H9 (cell line): Measurements from ENCODE around the gene TNFAIP8L3. TPM values are rescaled to one million over a fixed set of nuclear protein-coding genes. Genes with fewer than 3 reads are reported as not detected.

Source experiments
- DNase-seq: peaks from one replicate; pipeline ENCODE4 v3.0.0-alpha.2; 2017
- H2AFZ ChIP-seq: one replicate; pipeline ENCODE4 v1.6.1; 2013; ENCODE audit warnings: mild to moderate bottlenecking, low read length, control low read depth, moderate library complexity
- H2AK5ac ChIP-seq: 2 replicates; pipeline ENCODE4 v1.6.1; 2013; ENCODE audit warnings: low read length, control low read depth, mixed read lengths; ENCODE audit not compliant: insufficient read length
- H2BK120ac ChIP-seq: one replicate; pipeline ENCODE4 v1.6.1; 2013; ENCODE audit warnings: low read depth, mild to moderate bottlenecking, low read length, control low read depth, inconsistent platforms; ENCODE audit not compliant: poor library complexity, severe bottlenecking
- H2BK12ac ChIP-seq: 2 replicates; pipeline ENCODE4 v1.6.1; 2013; ENCODE audit warnings: low read length, control low read depth, mixed read lengths, low read depth; ENCODE audit not compliant: insufficient read length
- H2BK15ac ChIP-seq: 2 replicates; pipeline ENCODE4 v1.6.1; 2013; ENCODE audit warnings: low read depth, low read length, control low read depth
- H2BK20ac ChIP-seq: one replicate; pipeline ENCODE4 v1.6.1; 2013; ENCODE audit warnings: low read depth, mild to moderate bottlenecking, low read length, control low read depth, inconsistent platforms; ENCODE audit not compliant: poor library complexity, severe bottlenecking
- H2BK5ac ChIP-seq: 2 replicates; pipeline ENCODE4 v1.6.1; 2013; ENCODE audit warnings: low read length, control low read depth, mixed read lengths; ENCODE audit not compliant: insufficient read length
- H3K14ac ChIP-seq: 2 replicates; pipeline ENCODE4 v1.6.1; 2013; ENCODE audit warnings: low read length, control low read depth; ENCODE audit not compliant: insufficient read depth
- H3K18ac ChIP-seq: 2 replicates; pipeline ENCODE4 v1.6.1; 2013; ENCODE audit warnings: low read depth, mild to moderate bottlenecking, mixed read lengths, low read length, control low read depth; ENCODE audit not compliant: insufficient read length
- H3K23ac ChIP-seq: 2 replicates; pipeline ENCODE4 v1.6.1; 2013; ENCODE audit warnings: low read length, control low read depth, mixed read lengths, low read depth; ENCODE audit not compliant: insufficient read length
- H3K23me2 ChIP-seq: 2 replicates; pipeline ENCODE4 v1.6.1; 2013; ENCODE audit warnings: low read depth, mild to moderate bottlenecking, mixed read lengths, low read length, control low read depth; ENCODE audit not compliant: insufficient read length, poor library complexity, severe bottlenecking
- H3K27ac ChIP-seq: 2 replicates; pipeline ENCODE4 v1.5.1; 2013; ENCODE audit warnings: low read length, control low read depth, mixed read lengths, low read depth; ENCODE audit not compliant: insufficient read length
- H3K27me3 ChIP-seq: 2 replicates; pipeline ENCODE4 v1.6.1; 2013; ENCODE audit warnings: low read length, control low read depth, inconsistent platforms; ENCODE audit not compliant: insufficient read depth
- H3K4ac ChIP-seq: 2 replicates; pipeline ENCODE4 v1.6.1; 2013; ENCODE audit warnings: low read depth, mild to moderate bottlenecking, control low read depth, inconsistent platforms, low read length, moderate library complexity
- H3K4me1 ChIP-seq: 2 replicates; pipeline ENCODE4 v1.6.1; 2013; ENCODE audit warnings: low read length, control low read depth, inconsistent platforms; ENCODE audit not compliant: insufficient read depth
- H3K4me2 ChIP-seq: 2 replicates; pipeline ENCODE4 v1.6.1; 2013; ENCODE audit warnings: low read length, control low read depth, mixed read lengths; ENCODE audit not compliant: insufficient read length, insufficient read depth
- H3K56ac ChIP-seq: 2 replicates; pipeline ENCODE4 v1.6.1; 2013; ENCODE audit warnings: low read depth, mild to moderate bottlenecking, mixed read lengths, low read length, control low read depth; ENCODE audit not compliant: insufficient read length
- H3K79me1 ChIP-seq: 2 replicates; pipeline ENCODE4 v1.6.1; 2013; ENCODE audit warnings: low read depth, mild to moderate bottlenecking, moderate library complexity, low read length, control low read depth, inconsistent platforms; ENCODE audit not compliant: insufficient read depth, poor library complexity, severe bottlenecking
- H3K79me2 ChIP-seq: 2 replicates; pipeline ENCODE4 v1.6.1; 2013; ENCODE audit warnings: low read length, control low read depth, inconsistent platforms; ENCODE audit not compliant: insufficient read depth
- H3K9ac ChIP-seq: 2 replicates; pipeline ENCODE4 v1.6.1; 2013; ENCODE audit warnings: low read length, control low read depth, mixed read lengths; ENCODE audit not compliant: insufficient read length; ENCODE audit errors: extremely low read depth
- H3K9me3 ChIP-seq: one replicate; pipeline ENCODE4 v1.6.1; 2013; ENCODE audit warnings: low read depth, low read length, inconsistent platforms; ENCODE audit not compliant: control insufficient read depth
- H3T11ph ChIP-seq: one replicate; pipeline ENCODE4 v1.6.1; 2013; ENCODE audit warnings: mild to moderate bottlenecking, low read length, control low read depth, inconsistent platforms
- H4K20me1 ChIP-seq: one replicate; pipeline ENCODE4 v1.6.1; 2013; ENCODE audit not compliant: control insufficient read depth, insufficient read length, insufficient read depth
- H4K5ac ChIP-seq: 2 replicates; pipeline ENCODE4 v1.6.1; 2013; ENCODE audit warnings: low read depth, mild to moderate bottlenecking, mixed read lengths, low read length, control low read depth; ENCODE audit not compliant: insufficient read length
- H4K8ac ChIP-seq: replicated peaks from 2 replicates; pipeline ENCODE4 v1.6.1; 2013; ENCODE audit warnings: low read length, control low read depth, mixed read lengths, low read depth; ENCODE audit not compliant: insufficient read length
- H4K91ac ChIP-seq: 2 replicates; pipeline ENCODE4 v1.6.1; 2013; ENCODE audit warnings: low read depth, mild to moderate bottlenecking, moderate library complexity, mixed read lengths, low read length, control low read depth; ENCODE audit not compliant: insufficient read length
- H3K27ac Mint-ChIP-seq, 3 experiments: 2 replicates in 2 of 3; 3 replicates in 1 of 3; pipeline ENCODE4 v1.8.0; 2020 to 2021; ENCODE audit warnings: mixed read lengths in 3 of 3, mild to moderate bottlenecking in 1 of 3, moderate library complexity in 1 of 3
- H3K27me3 Mint-ChIP-seq: 2 replicates; pipeline ENCODE4 v1.8.0; 2021; ENCODE audit warnings: low read depth, mild to moderate bottlenecking, moderate library complexity, mixed read lengths
- H3K36me3 Mint-ChIP-seq, 3 experiments: 2 replicates in 2 of 3; 3 replicates in 1 of 3; pipeline ENCODE4 v1.8.0; 2020 to 2021; ENCODE audit warnings: low read depth in 3 of 3, mixed read lengths in 3 of 3; ENCODE audit not compliant: insufficient read depth in 1 of 3
- H3K4me1 Mint-ChIP-seq, 2 experiments: 2 replicates each; pipeline ENCODE4 v1.8.0; 2020; ENCODE audit warnings: mixed read lengths in 2 of 2
- H3K4me3 Mint-ChIP-seq, 2 experiments: 2 replicates in 1 of 2; 3 replicates in 1 of 2; pipeline ENCODE4 v1.8.0; 2020 to 2021; ENCODE audit warnings: mild to moderate bottlenecking in 2 of 2, mixed read lengths in 2 of 2, moderate library complexity in 1 of 2
- H3K9me3 Mint-ChIP-seq, 2 experiments: 2 replicates in 1 of 2; 3 replicates in 1 of 2; pipeline ENCODE4 v1.8.0; 2020; ENCODE audit warnings: mild to moderate bottlenecking in 2 of 2, mixed read lengths in 2 of 2, moderate library complexity in 1 of 2
- WGBS: extraction: QIAGEN DNeasy Blood & Tissue Kit; methylation state at CpG from one replicate; pipeline ENCODE4 v1.1.7; 2013; ENCODE audit warnings: missing lambda C conversion rate, low lambda C conversion rate, mixed read lengths; ENCODE audit not compliant: insufficient read length; ENCODE audit errors: extremely low coverage; 5-methylcytosine and 5-hydroxymethylcytosine counted together
- total RNA-seq: library from RNA; stranded (reverse); gene quantifications from 2 replicates; pipeline ENCODE4 v1.2.1, GENCODE V29; 2021
- TF ChIP-seq, protein P1 (sequence below): fragments of 200-600 bp; sonication (generic); conservative IDR thresholded peaks from 3 replicates; pipeline ENCODE4 v1.8.0; 2021; ENCODE audit warnings: antibody characterized with exemption, mild to moderate bottlenecking

TNFAIP8L3 gene
- total RNA-seq, 1 experiment from 2014 or later, result 0.22 TPM

DNA sequence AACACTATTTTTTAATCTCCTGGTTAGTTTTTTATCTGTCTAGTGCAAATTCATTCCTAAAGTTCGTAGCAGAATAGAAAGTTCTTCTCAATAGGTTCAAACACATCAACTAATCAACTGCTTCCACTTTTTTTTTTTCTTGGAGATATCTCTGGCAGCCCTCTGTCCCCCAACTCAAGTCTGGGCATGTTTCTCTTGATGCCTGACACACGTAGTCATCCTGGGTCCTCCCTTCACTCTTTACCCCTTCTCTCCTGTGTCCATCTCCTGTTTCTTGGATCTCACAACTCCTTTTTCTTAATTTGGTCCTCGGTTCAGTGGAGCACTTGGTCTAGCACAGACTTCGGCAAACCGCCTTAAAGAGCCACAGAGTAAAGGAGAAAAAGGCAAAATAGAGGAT, 14.4 kb downstream of the TNFAIP8L3 start:
- no peak overlapping the region for H4K8ac ChIP-seq
- no peak overlapping the region for H2BK120ac ChIP-seq
- no CpG with 5 or more reads among the region's 5 CpGs for WGBS
- H3K9ac ChIP-seq, result no peak overlapping the region
- no peak overlapping the region for H2BK12ac ChIP-seq
- no peaks in the 10 kb centered on the region for H3K27me3 ChIP-seq
- peaks cover 6% of the 10 kb centered on the region; the same call in 1 of the 2 replicates for H3K4me1 ChIP-seq
- no peaks in the 10 kb centered on the region for H3K79me2 ChIP-seq
- H3K79me1 ChIP-seq, result no peaks in the 10 kb centered on the region
- no peaks in the 10 kb centered on the region for H4K20me1 ChIP-seq
- Mint-ChIP-seq H3K4me1 (peaks cover 13 to 32% of the 10 kb centered on the region in 2 experiments), H3K27me3 (no peaks in the 10 kb centered on the region; the same call in 1 of the 2 replicates), H3K27ac (no peak overlapping the region), H3K36me3 (0 out of 7 replicates have a peak, but pooled peaks cover 0 to 4% (median 0%) of the 10 kb centered on the region in 3 experiments), H3K4me3 (no peak overlapping the region), H3K9me3 (no peaks in the 10 kb centered on the region; a peak in 1 of 5 replicates)
- H2BK15ac ChIP-seq, result no peak overlapping the region
- H4K91ac ChIP-seq, result no peak overlapping the region
- H3K23ac ChIP-seq, result no peak overlapping the region
- H3K4ac ChIP-seq, result no peak overlapping the region
- H2AK5ac ChIP-seq, result no peak overlapping the region
- no peak overlapping the region for H2AFZ ChIP-seq
- H3K14ac ChIP-seq, result no peak overlapping the region
- H3K23me2 ChIP-seq, result peaks cover 4% of the 10 kb centered on the region
- TF ChIP-seq, protein P1, sequence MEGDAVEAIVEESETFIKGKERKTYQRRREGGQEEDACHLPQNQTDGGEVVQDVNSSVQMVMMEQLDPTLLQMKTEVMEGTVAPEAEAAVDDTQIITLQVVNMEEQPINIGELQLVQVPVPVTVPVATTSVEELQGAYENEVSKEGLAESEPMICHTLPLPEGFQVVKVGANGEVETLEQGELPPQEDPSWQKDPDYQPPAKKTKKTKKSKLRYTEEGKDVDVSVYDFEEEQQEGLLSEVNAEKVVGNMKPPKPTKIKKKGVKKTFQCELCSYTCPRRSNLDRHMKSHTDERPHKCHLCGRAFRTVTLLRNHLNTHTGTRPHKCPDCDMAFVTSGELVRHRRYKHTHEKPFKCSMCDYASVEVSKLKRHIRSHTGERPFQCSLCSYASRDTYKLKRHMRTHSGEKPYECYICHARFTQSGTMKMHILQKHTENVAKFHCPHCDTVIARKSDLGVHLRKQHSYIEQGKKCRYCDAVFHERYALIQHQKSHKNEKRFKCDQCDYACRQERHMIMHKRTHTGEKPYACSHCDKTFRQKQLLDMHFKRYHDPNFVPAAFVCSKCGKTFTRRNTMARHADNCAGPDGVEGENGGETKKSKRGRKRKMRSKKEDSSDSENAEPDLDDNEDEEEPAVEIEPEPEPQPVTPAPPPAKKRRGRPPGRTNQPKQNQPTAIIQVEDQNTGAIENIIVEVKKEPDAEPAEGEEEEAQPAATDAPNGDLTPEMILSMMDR, result no peak
- H3T11ph ChIP-seq, result no peak overlapping the region
- H3K9me3 ChIP-seq, result no peaks in the 10 kb centered on the region
- H3K18ac ChIP-seq, result no peak overlapping the region
- H3K4me2 ChIP-seq, result no peak overlapping the region
- no peak overlapping the region for H2BK20ac ChIP-seq
- H3K27ac ChIP-seq, result no peak overlapping the region
- no peak overlapping the region for H4K5ac ChIP-seq
- H3K56ac ChIP-seq, result no peak overlapping the region
- DNase-seq, result no peak
- H2BK5ac ChIP-seq, result no peak overlapping the region
